HPDE6-E6E7 (cell line): Measurements from ENCODE around the gene MAPT.
"Not testable (repeated sequence)": the region's sequence is repeated elsewhere in the genome, so short reads cannot be mapped to it uniquely, and the experiment has no call there.

Experiments used
- DNase-seq: peaks from one replicate; pipeline ENCODE4 v3.0.0; 2011; ENCODE audit warnings: missing footprints; ENCODE audit errors: extremely low spot score

The MAPT gene

DNA sequence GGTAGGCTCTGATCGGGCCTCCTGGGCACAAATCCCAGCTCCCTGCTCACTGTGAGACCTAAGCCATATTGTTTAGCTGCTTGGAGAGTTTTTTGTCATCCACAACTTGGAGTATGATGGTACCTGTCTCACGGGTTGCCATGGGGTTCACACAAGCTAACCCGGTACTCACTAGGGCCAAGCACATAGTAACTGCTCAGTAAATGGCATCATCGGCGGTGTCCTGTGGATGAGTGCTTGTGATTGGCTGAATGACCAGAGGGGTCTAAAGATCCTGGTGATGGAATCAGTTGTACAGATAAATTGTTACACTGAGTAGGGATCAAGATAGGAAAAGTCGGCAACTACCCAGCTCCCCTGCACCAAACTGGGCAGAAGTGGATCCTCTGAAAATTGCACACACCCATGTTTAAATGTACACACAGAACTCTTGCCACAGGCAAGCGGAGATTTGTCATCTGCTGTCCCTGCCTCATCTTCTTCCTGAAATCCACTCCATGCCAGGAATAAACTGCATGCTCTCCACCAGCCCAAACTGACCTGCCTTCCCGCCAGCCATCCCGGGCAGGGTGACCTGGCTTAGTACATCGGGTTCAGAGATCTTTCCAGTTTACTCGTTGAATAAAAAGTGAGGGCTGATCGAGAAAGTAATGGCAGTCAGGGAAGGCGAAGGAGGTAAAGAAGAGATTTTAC is 6.5 kb downstream of the MAPT start:
- no peak for DNase-seq

DNA sequence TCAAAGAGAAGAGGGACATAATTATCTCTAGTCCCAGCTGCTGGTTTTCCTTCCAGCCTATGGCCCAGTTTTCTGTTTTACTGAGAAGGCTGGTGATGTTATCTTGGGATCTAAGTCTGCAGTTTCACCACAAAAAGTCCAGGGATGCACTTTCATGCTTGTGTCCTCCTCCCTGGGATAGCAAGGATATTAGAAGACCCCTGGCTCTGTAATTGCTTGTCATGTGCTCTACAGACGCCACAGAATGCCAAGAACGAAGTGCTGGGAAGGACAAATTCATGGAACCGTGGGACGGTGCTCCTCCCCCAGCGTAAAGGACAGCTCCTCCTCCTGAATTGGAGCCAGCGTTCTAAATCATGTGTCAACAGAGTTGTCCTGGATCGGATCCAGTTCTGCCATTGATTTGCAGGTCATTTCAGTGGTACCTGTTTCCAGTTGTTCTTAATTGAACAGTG is 8.6 kb downstream of the MAPT start:
- DNase-seq = no peak

- DNase-seq = no peak
Measured at GRCh38 chr17:45904866-45905265, 10.5 kb downstream of the MAPT start.

DNA sequence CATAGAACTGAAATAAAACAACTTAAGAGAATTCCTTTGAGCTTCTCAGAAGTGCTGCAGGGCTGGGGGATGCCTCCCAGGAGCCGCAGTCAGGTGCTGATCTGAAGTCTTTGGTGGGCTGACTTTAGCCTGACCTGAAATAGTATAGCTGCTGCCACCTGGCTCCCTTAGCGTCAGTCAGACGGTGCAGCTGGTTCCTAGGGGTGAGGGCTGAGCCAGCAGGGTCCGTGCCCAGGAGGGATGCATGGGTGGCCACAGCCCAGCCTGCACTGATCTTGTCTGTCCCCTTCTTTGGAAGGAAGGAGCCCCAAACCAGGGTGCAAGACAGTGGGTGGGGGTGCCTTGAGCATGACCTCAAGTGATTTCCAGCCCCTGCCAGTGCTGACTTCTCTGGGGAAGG is 11.5 kb downstream of the MAPT start:
- DNase-seq = no peak

DNA sequence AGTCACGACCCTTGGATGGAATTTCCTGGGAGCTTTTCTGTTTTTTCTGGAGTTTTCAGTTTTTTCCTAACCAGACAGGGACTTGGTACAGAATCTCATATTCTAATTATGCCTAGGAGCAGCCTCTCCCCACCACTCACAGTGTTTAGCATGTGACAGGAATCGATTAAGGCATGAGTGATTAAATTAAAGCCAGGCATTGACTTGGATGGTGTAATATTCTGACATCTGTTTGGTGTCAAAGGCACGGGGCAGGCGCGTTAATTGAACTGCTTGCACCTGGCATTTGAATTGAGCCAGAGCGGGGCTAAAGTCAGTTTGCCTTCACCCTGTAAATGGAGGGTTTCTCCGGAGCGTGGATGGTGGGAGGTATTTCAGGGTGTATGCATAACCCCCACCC is 11.9 kb downstream of the MAPT start:
- no peak for DNase-seq

GRCh38 chr17:45906927-45907622 is 12.7 kb downstream of the MAPT start:
- no peak for DNase-seq

- no peak for DNase-seq
Measured at GRCh38 chr17:45907750-45908395, 13.5 kb downstream of the MAPT start.

GRCh38 chr17:45908460-45908859 is 14.1 kb downstream of the MAPT start:
- DNase-seq = no peak

GRCh38 chr17:45908935-45909334 is 14.6 kb downstream of the MAPT start:
- DNase-seq = no peak

DNA sequence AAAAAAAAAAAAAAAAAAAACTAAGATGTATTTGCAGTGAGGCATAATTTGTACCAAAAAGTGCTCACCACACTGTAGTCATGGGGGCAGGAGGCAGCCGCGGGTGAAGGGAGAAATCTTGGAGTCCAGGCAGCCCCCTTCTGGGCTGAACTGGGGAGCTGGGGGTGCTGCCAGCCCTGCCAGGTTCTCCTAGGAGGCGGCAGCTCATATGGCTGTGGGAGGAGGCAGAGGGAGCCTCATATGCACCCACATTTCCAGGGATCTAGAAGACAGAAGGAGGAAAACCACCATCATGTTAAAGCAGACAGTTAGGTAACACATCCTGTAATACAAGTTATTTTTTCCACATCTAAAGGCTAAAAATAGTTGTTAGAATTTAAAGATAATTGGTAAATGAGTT is 16.3 kb downstream of the MAPT start:
- no peak for DNase-seq

- no peak for DNase-seq
Measured at GRCh38 chr17:45912319-45912718, 18.0 kb downstream of the MAPT start.

GRCh38 chr17:45913030-45913429 is 18.7 kb downstream of the MAPT start:
- DNase-seq = not testable (repeated sequence)

- no peak for DNase-seq
Measured at GRCh38 chr17:45914047-45914717, 19.8 kb downstream of the MAPT start.

DNA sequence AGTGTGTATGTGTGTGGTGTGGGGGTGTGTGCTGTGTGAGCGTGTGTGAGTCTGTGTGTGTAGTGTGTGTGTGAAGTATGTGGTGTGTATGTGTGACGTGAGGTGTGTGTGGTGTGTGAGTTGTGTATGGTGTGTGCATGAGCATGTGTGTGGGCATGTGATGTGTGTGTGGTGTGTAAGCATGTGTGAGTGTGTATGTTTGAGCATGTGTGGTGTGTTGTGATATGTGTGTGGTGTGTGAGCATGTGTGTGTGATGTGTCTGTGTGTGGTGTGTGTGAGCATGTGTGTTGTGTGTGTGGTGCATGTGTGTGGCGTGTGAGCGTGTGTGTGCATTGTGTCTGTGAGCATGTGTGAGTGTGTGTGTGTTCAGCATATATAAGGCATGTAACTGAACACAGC is 20.9 kb downstream of the MAPT start:
- no peak for DNase-seq

DNA sequence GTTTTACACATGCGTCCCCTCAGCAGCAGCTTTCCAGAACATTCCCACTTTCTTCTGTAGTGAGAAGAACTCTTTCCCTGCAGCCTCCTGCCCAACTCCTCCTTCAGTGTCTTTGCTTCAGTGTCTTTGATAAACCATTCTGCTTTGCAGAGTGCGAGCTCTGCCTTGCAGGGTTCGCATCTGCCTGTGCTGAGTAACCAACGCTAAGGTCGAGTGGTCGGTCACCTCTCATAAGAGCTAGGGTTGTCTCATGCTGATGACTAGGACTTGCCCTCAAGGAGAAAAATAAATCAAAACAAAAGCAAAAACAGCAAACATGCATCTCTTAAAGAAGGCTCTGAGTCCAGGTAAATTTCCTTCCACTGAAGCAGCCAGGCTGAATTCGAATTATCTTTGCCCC is 22.7 kb downstream of the MAPT start:
- no peak for DNase-seq

GRCh38 chr17:45918241-45918745 is 23.9 kb downstream of the MAPT start:
- DNase-seq = no peak

- no peak for DNase-seq
Measured at GRCh38 chr17:45919136-45919535, 24.8 kb downstream of the MAPT start.

GRCh38 chr17:45920083-45920482 is 25.7 kb downstream of the MAPT start:
- no peak for DNase-seq

GRCh38 chr17:45923511-45924268 is 29.3 kb downstream of the MAPT start:
- no peak for DNase-seq

- no peak for DNase-seq
Measured at GRCh38 chr17:45924332-45924820, 30.0 kb downstream of the MAPT start.

- DNase-seq = no peak
Measured at GRCh38 chr17:45925311-45925710, 31.0 kb downstream of the MAPT start.
